ENCODE data around the gene ZPR1.

- no peak for TF ChIP-seq CTCF (IDR thresholded peaks at IDR 0.05; ENCODE audit: insufficient read depth, low read depth, low read length)
- no peak for TF ChIP-seq EZH2 (IDR thresholded peaks at IDR 0.05; ENCODE audit: insufficient read depth, low read length)
These were observed 42.5 kb upstream of the ZPR1 start for GRCh38 chr11:116830184-116830912.
